OCI-LY7 (cell line): ENCODE data around the gene PTPRM.

Experiments
- CTCF ChIP-seq: fragments of 200-600 bp; sonication (generic); conservative IDR thresholded peaks from 2 replicates; pipeline ENCODE4 v1.5.1; 2014; ENCODE audit warnings: mild to moderate bottlenecking, antibody characterized with exemption, low read length, moderate library complexity, mixed read lengths
- EZH2phosphoT487 ChIP-seq: fragments of 200-600 bp; sonication (generic); IDR thresholded peaks from 2 replicates; pipeline ENCODE4 v1.6.1; 2018; ENCODE audit warnings: low read depth, borderline replicate concordance, mild to moderate bottlenecking, mixed run types, antibody characterized with exemption, low read length, moderate library complexity, mixed read lengths

DNA sequence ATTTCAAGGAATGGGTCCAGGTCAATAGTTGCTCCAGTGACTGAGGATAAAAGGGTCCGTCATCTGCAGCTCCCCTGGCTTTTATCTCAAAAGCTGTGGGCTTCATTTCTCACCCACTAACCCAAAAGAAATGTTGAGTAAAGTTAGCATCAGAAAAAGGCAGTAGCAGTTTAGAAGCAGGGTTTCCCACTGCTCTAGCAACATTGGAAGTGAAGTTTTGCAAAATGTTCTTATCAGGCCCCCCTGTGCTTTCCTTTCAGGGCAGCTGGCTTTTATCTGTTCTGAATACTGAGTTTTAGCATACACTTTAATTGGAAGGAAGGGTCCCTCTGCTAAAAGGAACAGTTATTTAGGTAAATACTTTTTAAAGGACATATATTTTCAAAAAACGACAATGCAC, 745.9 kb downstream of the PTPRM start:
- TF ChIP-seq CTCF (no peak), EZH2phosphoT487 (no peak)
